Measurements from ENCODE around the gene SMC1B. TPM values are rescaled to one million over a fixed set of nuclear protein-coding genes. Genes with fewer than 3 reads are reported as not detected.

SMC1B gene
- total RNA-seq, 1 experiment from 2014 or later = 0.31 TPM

DNA sequence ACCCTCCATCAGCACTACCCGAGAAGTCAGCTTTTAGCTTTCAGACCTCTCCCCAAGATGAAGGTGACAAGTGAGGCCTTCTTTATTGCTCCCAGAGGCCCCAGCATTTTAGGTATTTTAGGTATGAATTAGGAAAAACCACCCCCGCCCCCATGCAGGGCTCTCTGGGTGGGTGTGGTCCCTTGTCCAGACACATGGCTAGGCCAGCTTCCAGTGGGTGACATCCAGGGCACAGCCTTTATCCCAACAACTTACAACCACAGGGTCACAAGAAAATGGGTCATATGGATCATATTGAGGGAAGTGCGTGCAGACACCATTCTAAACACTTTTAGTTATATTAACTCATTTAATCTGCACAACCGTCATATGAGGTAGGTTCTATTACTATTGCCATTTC, 42.2 kb upstream of the SMC1B start:
- TF ChIP-seq, protein P1, sequence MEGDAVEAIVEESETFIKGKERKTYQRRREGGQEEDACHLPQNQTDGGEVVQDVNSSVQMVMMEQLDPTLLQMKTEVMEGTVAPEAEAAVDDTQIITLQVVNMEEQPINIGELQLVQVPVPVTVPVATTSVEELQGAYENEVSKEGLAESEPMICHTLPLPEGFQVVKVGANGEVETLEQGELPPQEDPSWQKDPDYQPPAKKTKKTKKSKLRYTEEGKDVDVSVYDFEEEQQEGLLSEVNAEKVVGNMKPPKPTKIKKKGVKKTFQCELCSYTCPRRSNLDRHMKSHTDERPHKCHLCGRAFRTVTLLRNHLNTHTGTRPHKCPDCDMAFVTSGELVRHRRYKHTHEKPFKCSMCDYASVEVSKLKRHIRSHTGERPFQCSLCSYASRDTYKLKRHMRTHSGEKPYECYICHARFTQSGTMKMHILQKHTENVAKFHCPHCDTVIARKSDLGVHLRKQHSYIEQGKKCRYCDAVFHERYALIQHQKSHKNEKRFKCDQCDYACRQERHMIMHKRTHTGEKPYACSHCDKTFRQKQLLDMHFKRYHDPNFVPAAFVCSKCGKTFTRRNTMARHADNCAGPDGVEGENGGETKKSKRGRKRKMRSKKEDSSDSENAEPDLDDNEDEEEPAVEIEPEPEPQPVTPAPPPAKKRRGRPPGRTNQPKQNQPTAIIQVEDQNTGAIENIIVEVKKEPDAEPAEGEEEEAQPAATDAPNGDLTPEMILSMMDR (conservative IDR thresholded peaks at IDR 0.05) = no peak
- TF ChIP-seq EZH2 (IDR thresholded peaks at IDR 0.05; ENCODE audit: low read depth) = no peak
- no peaks in the 10 kb centered on the region for H3K27me3 ChIP-seq (ENCODE audit: insufficient read depth, low read depth)
- 0 out of 2 replicates have a peak, but pooled peaks cover 3% of the 10 kb centered on the region for H3F3A ChIP-seq (ENCODE audit: insufficient read depth, low read depth)
- no TSS peak for BruUV-seq (replicated peaks)
- H3K9me3 ChIP-seq (ENCODE audit: insufficient read depth, low read depth) = no peaks in the 10 kb centered on the region
- no peak overlapping the region for H3K27ac ChIP-seq
- ChIA-PET POLR2A (ENCODE audit: unreplicated experiment) (no interaction called here), CTCF (no interaction called here)
- no peaks in the 10 kb centered on the region for H3K36me3 ChIP-seq (ENCODE audit: low read depth)
- H3K4me3 ChIP-seq = no peak overlapping the region
- DNase-seq = no peak
- no peak overlapping the region for H3K4me2 ChIP-seq
- no peaks in the 10 kb centered on the region for H3K4me1 ChIP-seq (replicated peaks; ENCODE audit: insufficient read depth)
- no peak overlapping the region for H2AFZ ChIP-seq
- H4K20me1 ChIP-seq (ENCODE audit: insufficient read depth) = no peaks in the 10 kb centered on the region
- intact Hi-C loops (cut with micrococcal nuclease; ENCODE audit: unreplicated experiment) = no loop called here
- H3K9me2 ChIP-seq (ENCODE audit: insufficient read depth) = no peaks in the 10 kb centered on the region; the same call in 1 of the 2 replicates
- no peaks in the 10 kb centered on the region for H3K79me2 ChIP-seq (ENCODE audit: low read depth)

DNA sequence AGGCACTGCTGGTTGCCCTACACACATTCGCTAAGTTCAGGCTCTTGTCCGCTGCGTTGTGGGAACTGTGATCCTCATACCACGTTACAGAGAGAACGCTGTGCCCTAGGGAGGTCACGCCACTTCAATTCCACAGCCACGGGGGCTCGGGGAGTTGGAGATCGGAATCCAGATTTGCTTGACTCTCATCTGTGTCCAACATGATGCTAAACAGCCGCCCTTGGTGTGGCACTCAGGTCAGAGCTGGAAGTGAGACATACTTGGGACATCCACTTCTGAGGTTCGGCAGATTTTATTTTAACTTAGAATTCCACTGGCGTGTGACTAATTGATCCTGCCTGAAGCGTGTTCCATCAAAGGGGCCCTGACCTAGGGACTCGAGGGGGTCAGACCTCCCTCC, 41.8 kb upstream of the SMC1B start:
- ChIA-PET CTCF (no interaction called here), POLR2A (ENCODE audit: unreplicated experiment) (no interaction called here)
- H3K4me1 ChIP-seq (replicated peaks; ENCODE audit: insufficient read depth) = no peaks in the 10 kb centered on the region
- H3K27me3 ChIP-seq (ENCODE audit: insufficient read depth, low read depth) = no peaks in the 10 kb centered on the region
- DNase-seq = no peak
- intact Hi-C loops (cut with micrococcal nuclease; ENCODE audit: unreplicated experiment) = no loop called here
- no peak overlapping the region for H3K27ac ChIP-seq
- no peaks in the 10 kb centered on the region; the same call in 1 of the 2 replicates for H3K9me2 ChIP-seq (ENCODE audit: insufficient read depth)
- no peak overlapping the region for H2AFZ ChIP-seq
- H4K20me1 ChIP-seq (ENCODE audit: insufficient read depth) = no peaks in the 10 kb centered on the region
- no peak overlapping the region for H3K4me2 ChIP-seq
- no peak overlapping the region for H3K4me3 ChIP-seq
- H3K9me3 ChIP-seq (ENCODE audit: insufficient read depth, low read depth) = no peaks in the 10 kb centered on the region
- no peaks in the 10 kb centered on the region for H3K79me2 ChIP-seq (ENCODE audit: low read depth)
- H3K36me3 ChIP-seq (ENCODE audit: low read depth) = no peaks in the 10 kb centered on the region
- BruUV-seq (replicated peaks) = no TSS peak
- H3F3A ChIP-seq (ENCODE audit: insufficient read depth, low read depth) = 0 out of 2 replicates have a peak, but pooled peaks cover 3% of the 10 kb centered on the region
- TF ChIP-seq EZH2 (IDR thresholded peaks at IDR 0.05; ENCODE audit: low read depth) = no peak
- TF ChIP-seq, protein P1 (conservative IDR thresholded peaks at IDR 0.05) = no peak

DNA sequence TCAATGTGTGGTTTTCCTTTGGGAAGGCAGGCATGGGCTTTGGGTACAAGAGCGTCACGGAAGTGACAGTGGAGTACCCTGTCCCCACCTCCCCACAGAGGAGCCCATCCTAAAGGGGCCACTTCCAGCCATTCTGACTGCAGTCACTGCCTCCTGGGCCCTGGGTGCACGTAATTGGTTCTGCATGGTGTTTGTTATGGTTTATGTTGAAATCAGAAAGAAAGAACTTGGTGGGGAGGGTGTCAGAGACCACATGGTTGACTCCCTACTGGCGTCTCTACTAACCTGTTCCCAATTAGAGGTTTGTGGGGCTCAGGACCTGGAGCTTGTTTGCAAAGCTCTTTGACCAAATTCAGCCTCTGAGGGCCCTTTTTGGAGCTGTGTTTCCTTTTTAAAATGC, 40.9 kb upstream of the SMC1B start:
- H3K4me1 ChIP-seq (replicated peaks; ENCODE audit: insufficient read depth) = no peaks in the 10 kb centered on the region
- DNase-seq = no peak
- H4K20me1 ChIP-seq (ENCODE audit: insufficient read depth) = no peaks in the 10 kb centered on the region
- H3K27ac ChIP-seq = no peak overlapping the region
- no peaks in the 10 kb centered on the region for H3K27me3 ChIP-seq (ENCODE audit: insufficient read depth, low read depth)
- no TSS peak for BruUV-seq (replicated peaks)
- no peaks in the 10 kb centered on the region for H3K36me3 ChIP-seq (ENCODE audit: low read depth)
- H3F3A ChIP-seq (ENCODE audit: insufficient read depth, low read depth) = 0 out of 2 replicates have a peak, but pooled peaks cover 3% of the 10 kb centered on the region
- TF ChIP-seq, protein P1 (conservative IDR thresholded peaks at IDR 0.05) = no peak
- no peak for TF ChIP-seq EZH2 (IDR thresholded peaks at IDR 0.05; ENCODE audit: low read depth)
- H2AFZ ChIP-seq = no peak overlapping the region
- no peak overlapping the region for H3K4me2 ChIP-seq
- no peaks in the 10 kb centered on the region for H3K79me2 ChIP-seq (ENCODE audit: low read depth)
- ChIA-PET POLR2A (ENCODE audit: unreplicated experiment) (no interaction called here), CTCF (no interaction called here)
- H3K9me2 ChIP-seq (ENCODE audit: insufficient read depth) = no peaks in the 10 kb centered on the region
- H3K9me3 ChIP-seq (ENCODE audit: insufficient read depth, low read depth) = no peaks in the 10 kb centered on the region
- intact Hi-C loops (cut with micrococcal nuclease; ENCODE audit: unreplicated experiment) = no loop called here
- H3K4me3 ChIP-seq = no peak overlapping the region
